GM21825 (cell line): ENCODE results near the gene MLN.
"Not testable (repeated sequence)": the region's sequence is repeated elsewhere in the genome, so short reads cannot be mapped to it uniquely, and the experiment has no call there.

Experiments used
- ATAC-seq: cut with Tn5 transposase; IDR thresholded peaks from one replicate; pipeline ENCODE4 v1.9.1; 2021; ENCODE audit warnings: mild to moderate bottlenecking, moderate library complexity; ENCODE audit not compliant: unreplicated experiment

MLN gene

GRCh38 chr6:33836806-33837469, 33.1 kb upstream of the MLN start:
- no peak for ATAC-seq

- no peak for ATAC-seq
These were observed 30.9 kb upstream of the MLN start for GRCh38 chr6:33834401-33835392.

- no peak for ATAC-seq
These were observed 29.8 kb upstream of the MLN start for GRCh38 chr6:33833599-33833998.

DNA sequence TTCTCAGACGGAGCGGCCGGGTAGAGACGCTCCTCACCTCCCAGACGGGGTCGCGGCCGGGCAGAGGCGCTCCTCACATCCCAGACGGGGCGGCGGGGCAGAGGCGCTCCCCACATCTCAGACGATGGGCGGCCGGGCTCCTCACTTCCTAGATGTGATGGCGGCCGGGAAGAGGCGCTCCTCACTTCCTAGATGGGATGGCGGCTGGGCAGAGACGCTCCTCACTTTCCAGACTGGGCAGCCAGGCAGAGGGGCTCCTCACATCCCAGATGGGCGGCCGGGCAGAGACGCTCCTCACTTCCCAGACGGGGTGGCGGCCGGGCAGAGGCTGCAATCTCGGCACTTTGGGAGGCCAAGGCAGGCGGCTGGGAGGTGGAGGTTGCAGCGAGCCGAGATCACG, 29.0 kb upstream of the MLN start:
- ATAC-seq: not testable (repeated sequence)

- not testable (repeated sequence) for ATAC-seq
These were observed 27.9 kb upstream of the MLN start for GRCh38 chr6:33831725-33832124.

DNA sequence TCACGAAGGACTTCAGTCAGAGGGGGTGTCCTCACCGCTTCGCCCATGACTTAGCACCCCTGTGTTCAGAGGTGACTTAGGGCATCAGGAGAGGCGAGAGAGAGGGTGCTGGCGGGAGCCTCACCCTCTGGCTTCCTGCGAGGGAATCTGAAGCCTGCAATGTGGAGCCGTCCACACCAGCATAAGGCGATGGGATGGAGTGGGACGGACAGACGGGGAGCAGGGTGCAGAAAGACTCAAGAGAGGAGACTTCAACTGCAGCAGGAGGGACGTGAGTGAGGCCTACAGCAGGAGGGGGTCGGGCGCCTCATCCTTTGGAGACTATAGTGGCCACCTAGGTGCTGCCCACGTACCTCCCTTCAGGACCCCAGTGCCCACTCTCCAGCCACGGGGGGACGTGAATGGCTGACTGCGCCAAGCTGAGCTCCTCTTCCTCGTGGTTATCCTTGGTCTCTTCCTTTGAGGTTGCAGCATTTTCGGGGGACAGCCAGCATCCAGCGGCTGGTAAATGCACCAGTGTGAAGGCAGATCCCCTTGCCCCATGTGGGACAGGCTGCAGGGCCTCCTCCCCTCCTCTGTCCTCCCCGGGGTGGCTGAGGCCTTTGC, 26.9 kb upstream of the MLN start:
- ATAC-seq: no peak

GRCh38 chr6:33828764-33829731, 25.2 kb upstream of the MLN start:
- no peak for ATAC-seq

- no peak for ATAC-seq
These were observed 24.6 kb upstream of the MLN start for GRCh38 chr6:33828452-33828763.

GRCh38 chr6:33827546-33828451, 24.0 kb upstream of the MLN start:
- ATAC-seq: no peak

DNA sequence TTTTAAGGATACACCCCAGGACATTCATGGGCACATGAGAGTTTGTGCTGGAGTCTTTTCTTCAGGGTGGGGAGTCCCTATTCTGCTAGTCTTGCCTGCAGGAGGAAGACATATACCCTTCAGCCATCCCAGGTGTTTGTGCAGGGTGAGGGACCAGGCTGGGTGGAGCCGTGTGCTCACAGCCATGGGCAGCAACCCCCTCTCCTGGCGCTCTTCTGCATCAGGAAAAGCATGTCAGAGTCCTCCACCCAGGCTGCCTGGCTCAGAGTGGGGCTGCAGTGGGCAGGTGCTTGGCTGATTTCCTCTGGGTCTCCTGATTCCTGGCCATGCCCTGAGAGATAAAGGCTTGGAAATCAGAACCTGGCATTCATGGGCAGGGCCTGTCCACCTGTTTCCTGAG, 22.7 kb upstream of the MLN start:
- ATAC-seq: no peak

- no peak for ATAC-seq
These were observed 20.8 kb upstream of the MLN start for GRCh38 chr6:33824461-33825154.

GRCh38 chr6:33823806-33824205, 20.0 kb upstream of the MLN start:
- ATAC-seq: no peak

DNA sequence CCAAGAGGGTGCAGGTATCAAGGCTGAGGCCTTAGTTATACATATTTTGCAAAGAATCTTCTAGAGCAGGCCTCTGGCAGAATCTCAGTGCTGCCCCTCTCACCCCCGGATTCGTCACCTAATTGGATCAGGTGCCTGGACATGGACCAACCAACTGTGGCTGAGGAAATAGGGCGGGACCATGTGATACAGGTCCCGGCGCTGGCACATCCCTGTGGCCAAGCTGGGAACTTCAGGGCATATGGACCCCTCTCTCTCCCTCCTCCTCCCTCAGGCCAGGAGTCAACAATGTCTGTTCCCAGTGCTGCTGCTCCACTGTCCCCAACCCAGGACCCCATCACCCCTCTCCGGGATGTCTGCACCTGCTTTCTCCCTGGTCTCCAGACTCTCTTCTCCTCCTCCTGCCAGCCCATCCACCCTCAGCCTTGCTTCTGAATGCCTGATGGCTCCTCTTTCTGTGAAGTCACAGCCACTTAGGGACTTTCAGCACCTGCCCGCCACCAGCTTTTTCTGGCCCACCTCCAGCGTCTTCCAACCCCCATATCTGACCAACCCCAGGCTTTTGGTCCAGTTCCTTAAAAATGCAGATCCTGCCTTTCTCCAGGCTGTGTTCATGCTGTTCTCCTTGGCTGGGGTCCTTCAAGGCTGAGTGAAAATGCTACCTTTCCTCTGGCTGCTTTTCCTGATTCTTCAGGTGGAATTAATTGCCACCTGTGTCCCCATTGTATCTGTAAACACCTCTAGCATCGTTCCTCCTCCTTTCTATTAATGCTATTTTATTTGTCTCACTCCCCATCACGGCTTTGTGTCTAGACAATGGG, 19.0 kb upstream of the MLN start:
- no peak for ATAC-seq

- ATAC-seq: no peak
These were observed 17.1 kb upstream of the MLN start for GRCh38 chr6:33820784-33821520.

DNA sequence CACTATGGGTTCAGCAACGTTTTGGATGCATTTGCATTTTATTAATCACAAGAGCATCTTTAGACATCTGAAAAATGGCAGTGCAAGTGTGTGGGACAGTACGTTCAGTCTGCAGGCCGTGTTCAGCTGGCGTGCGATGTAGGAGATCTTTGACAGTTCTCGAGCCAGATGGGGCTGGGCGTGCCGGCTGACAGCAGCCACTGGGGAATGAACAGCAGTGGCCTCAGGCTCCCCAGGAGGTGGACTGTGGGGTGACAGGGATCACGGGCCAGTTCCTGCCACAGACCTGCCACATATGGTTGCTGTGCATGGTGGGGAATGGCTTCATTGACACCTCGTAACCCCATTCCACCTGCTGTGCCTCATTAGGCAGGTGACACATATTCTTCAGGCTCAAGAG, 16.4 kb upstream of the MLN start:
- ATAC-seq: no peak

GRCh38 chr6:33819021-33819420, 15.2 kb upstream of the MLN start:
- ATAC-seq: no peak

- ATAC-seq: no peak
These were observed 14.5 kb upstream of the MLN start for GRCh38 chr6:33818293-33818692.

DNA sequence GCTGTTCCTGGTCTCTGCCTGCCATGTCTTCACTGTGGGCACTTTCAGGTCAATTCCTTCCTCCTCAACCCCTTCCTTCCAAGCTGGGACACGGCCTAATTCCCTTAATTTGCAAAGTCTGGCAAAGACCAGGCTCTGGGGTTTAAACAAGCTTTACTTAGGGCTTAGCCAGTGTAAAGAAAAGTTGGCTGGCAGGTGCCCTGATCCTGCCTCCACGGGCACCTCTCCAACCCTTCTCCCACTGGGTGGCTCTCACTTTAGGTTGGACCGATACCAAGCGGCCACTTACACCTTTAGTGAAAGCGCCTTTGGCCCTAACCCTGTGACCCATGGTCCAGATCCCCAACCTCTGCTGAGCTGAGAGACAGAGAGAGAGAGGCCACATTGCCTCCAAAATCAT, 13.7 kb upstream of the MLN start:
- ATAC-seq: no peak
